ENCODE data around the gene THSD7B.

DNA sequence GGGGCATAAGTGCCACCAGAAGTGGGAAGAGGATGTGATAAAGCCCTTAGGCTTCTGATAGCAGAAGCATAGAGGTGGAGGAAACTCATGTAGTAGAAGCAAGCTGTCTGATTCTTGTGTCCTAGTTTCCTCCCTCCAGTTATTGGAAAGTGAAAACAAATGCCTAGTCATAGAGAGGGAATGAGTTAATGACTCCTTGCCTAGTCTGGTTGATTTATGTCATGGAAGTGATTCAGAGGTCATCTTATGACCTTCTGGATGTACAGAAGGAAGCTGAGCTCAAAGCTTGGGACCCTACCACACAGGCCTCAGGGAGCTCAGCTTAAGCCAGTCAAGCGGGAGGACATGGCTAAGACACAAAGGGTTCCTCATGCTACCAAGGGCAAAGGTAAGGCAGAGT, 232.2 kb downstream of the THSD7B start:
- TF ChIP-seq, protein P1, sequence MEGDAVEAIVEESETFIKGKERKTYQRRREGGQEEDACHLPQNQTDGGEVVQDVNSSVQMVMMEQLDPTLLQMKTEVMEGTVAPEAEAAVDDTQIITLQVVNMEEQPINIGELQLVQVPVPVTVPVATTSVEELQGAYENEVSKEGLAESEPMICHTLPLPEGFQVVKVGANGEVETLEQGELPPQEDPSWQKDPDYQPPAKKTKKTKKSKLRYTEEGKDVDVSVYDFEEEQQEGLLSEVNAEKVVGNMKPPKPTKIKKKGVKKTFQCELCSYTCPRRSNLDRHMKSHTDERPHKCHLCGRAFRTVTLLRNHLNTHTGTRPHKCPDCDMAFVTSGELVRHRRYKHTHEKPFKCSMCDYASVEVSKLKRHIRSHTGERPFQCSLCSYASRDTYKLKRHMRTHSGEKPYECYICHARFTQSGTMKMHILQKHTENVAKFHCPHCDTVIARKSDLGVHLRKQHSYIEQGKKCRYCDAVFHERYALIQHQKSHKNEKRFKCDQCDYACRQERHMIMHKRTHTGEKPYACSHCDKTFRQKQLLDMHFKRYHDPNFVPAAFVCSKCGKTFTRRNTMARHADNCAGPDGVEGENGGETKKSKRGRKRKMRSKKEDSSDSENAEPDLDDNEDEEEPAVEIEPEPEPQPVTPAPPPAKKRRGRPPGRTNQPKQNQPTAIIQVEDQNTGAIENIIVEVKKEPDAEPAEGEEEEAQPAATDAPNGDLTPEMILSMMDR (IDR thresholded peaks at IDR 0.05): no peak
- no peak for TF ChIP-seq POLR2A (IDR thresholded peaks at IDR 0.05)
